Inflammatory macrophage (primary cell): Measurements from ENCODE around the gene SCRG1.

Experiments
- DNase-seq, 2 donors: peaks; one replicate each; pipeline ENCODE4 v3.0.0-alpha.2; 2020 to 2022

SCRG1 gene

GRCh38 chr4:173410079-173410478 lies 11.2 kb upstream of the SCRG1 start:
- DNase-seq: no peak

GRCh38 chr4:173405840-173406606 lies 7.1 kb upstream of the SCRG1 start:
- DNase-seq: no peak

- DNase-seq: no peak
Measured at GRCh38 chr4:173404296-173404865, 5.5 kb upstream of the SCRG1 start.

GRCh38 chr4:173403051-173403450 lies 4.1 kb upstream of the SCRG1 start:
- DNase-seq: no peak

GRCh38 chr4:173401063-173401462 lies 2.1 kb upstream of the SCRG1 start:
- no peak for DNase-seq

- DNase-seq: no peak
Measured at GRCh38 chr4:173398220-173398619, 696 bp downstream of the SCRG1 start.

GRCh38 chr4:173397604-173398003 lies 1.3 kb downstream of the SCRG1 start:
- no peak for DNase-seq

- peak in 1 of 2 donors; percentile 58 for DNase-seq
Measured at GRCh38 chr4:173391701-173392100, 7.2 kb downstream of the SCRG1 start.

- no peak for DNase-seq
Measured at GRCh38 chr4:173386751-173387150, 12.2 kb downstream of the SCRG1 start.

- no peak for DNase-seq
Measured at GRCh38 chr4:173382349-173382748, 16.6 kb downstream of the SCRG1 start.

GRCh38 chr4:173381610-173382009 lies 17.3 kb downstream of the SCRG1 start:
- DNase-seq: no peak

- no peak for DNase-seq
Measured at GRCh38 chr4:173380987-173381386, 17.9 kb downstream of the SCRG1 start.

- DNase-seq: no peak
Measured at GRCh38 chr4:173379929-173380328, 19.0 kb downstream of the SCRG1 start.

GRCh38 chr4:173374588-173374987 lies 24.3 kb downstream of the SCRG1 start:
- no peak for DNase-seq

GRCh38 chr4:173371292-173372192 lies 27.4 kb downstream of the SCRG1 start:
- DNase-seq: peak; percentile 70 to 75

GRCh38 chr4:173370477-173371291 lies 28.2 kb downstream of the SCRG1 start, which contains the start of gene SAP30:
Gene SAP30 (plus strand): TSS chr4:173370954. CDS start chr4:173371183, 229 bp downstream.
- peak; percentile 98 for DNase-seq

- peak; percentile 18 to 27 for DNase-seq
Measured at GRCh38 chr4:173370130-173370476, 28.8 kb downstream of the SCRG1 start.

GRCh38 chr4:173367946-173368345 lies 31.0 kb downstream of the SCRG1 start:
- DNase-seq: no peak

GRCh38 chr4:173367285-173367684 lies 31.6 kb downstream of the SCRG1 start:
- no peak for DNase-seq

- no peak for DNase-seq
Measured at GRCh38 chr4:173365359-173365996, 33.4 kb downstream of the SCRG1 start.

- DNase-seq: no peak
Measured at GRCh38 chr4:173362666-173363065, 36.2 kb downstream of the SCRG1 start.
